Fibroblast of villous mesenchyme (primary cell): ENCODE data around the gene RYR2. TPM values are rescaled to one million over a fixed set of nuclear protein-coding genes. Genes with fewer than 3 reads are reported as not detected.

ENCODE experiments used
- DNase-seq: peaks from one replicate; pipeline ENCODE4 v3.0.0-alpha.2; 2010; ENCODE audit warnings: low read depth
- H3K4me3 ChIP-seq: 2 replicates; pipeline ENCODE4 v1.5.1; 2011; ENCODE audit warnings: low read depth, mild to moderate bottlenecking, low read length
- total RNA-seq: library from RNA; depleted of rRNA; stranded (reverse); fragments of >200 nt; gene quantifications from 2 replicates; pipeline ENCODE4 v1.2.3, GENCODE V29; 2012
- TF ChIP-seq, protein P1 (sequence below): IDR thresholded peaks from 2 replicates; pipeline ENCODE4 v1.5.1; 2012; ENCODE audit warnings: low read depth, mild to moderate bottlenecking, low read length; ENCODE audit not compliant: insufficient read depth

RYR2 gene
- total RNA-seq, 1 donor = not detected

- TF ChIP-seq, protein P1, sequence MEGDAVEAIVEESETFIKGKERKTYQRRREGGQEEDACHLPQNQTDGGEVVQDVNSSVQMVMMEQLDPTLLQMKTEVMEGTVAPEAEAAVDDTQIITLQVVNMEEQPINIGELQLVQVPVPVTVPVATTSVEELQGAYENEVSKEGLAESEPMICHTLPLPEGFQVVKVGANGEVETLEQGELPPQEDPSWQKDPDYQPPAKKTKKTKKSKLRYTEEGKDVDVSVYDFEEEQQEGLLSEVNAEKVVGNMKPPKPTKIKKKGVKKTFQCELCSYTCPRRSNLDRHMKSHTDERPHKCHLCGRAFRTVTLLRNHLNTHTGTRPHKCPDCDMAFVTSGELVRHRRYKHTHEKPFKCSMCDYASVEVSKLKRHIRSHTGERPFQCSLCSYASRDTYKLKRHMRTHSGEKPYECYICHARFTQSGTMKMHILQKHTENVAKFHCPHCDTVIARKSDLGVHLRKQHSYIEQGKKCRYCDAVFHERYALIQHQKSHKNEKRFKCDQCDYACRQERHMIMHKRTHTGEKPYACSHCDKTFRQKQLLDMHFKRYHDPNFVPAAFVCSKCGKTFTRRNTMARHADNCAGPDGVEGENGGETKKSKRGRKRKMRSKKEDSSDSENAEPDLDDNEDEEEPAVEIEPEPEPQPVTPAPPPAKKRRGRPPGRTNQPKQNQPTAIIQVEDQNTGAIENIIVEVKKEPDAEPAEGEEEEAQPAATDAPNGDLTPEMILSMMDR = no peak
- H3K4me3 ChIP-seq = no peak overlapping the region
- DNase-seq = no peak
These were observed 178.0 kb downstream of the RYR2 start for GRCh38 chr1:237219751-237220642.

- no peak overlapping the region for H3K4me3 ChIP-seq
- TF ChIP-seq, protein P1 = no peak
- no peak for DNase-seq
These were observed 181.4 kb downstream of the RYR2 start for GRCh38 chr1:237223419-237223818.

DNA sequence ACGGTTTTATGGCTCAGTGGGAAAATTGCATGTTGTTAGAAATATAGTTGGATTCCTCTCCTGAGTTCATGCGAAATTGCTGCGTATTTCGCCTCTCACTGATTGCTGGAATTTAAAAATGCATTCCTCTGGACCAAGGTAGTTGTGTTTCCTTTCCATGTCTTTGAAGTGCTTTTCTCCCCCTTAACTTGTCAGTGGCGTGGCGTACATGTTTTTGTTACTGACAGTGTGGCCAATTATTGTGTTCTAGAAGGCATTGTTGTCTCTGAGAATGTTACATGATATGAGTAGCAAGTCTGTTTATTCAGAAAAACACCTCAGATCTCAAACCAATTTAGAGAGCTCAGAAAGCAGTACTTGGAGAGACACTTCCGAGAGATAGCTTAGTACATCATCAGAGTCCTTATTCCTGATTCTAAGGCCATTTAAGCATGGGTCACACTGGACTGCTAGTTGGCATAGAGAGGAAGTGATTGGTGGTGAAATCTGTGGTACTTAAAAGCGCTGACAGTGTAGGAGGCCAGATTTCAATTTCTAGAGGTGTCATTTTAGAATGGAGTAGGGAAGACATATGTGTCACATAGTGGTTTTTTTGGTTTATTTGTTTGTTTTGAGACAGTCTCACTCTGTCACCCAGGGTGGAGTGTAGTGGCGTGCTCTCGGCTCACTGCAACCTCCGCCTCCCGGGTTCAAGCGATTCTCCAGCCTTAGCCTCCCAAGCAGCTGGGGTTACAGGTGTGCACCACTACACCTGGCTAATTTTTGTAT lies 184.4 kb downstream of the RYR2 start:
- no peak overlapping the region for H3K4me3 ChIP-seq
- DNase-seq = no peak
- TF ChIP-seq, protein P1 = no peak

GRCh38 chr1:237227476-237227875 lies 185.5 kb downstream of the RYR2 start:
- H3K4me3 ChIP-seq = no peak overlapping the region
- DNase-seq = no peak
- TF ChIP-seq, protein P1 = no peak

- no peak for DNase-seq
- TF ChIP-seq, protein P1 = no peak
- H3K4me3 ChIP-seq = no peak overlapping the region
These were observed 186.4 kb downstream of the RYR2 start for GRCh38 chr1:237228421-237228820.

- H3K4me3 ChIP-seq = no peak overlapping the region
- TF ChIP-seq, protein P1 = no peak
- no peak for DNase-seq
These were observed 187.3 kb downstream of the RYR2 start for GRCh38 chr1:237229333-237229732.
